Smooth muscle cell of the coronary artery (primary cell): ENCODE data around the gene LRCOL1. TPM values are rescaled to one million over a fixed set of nuclear protein-coding genes. Genes with fewer than 3 reads are reported as not detected.

ENCODE experiments used
- total RNA-seq: library from RNA; depleted of rRNA; stranded (reverse); fragments of >200 nt; gene quantifications from 2 replicates; pipeline ENCODE4 v1.2.3, GENCODE V29; 2014; ENCODE audit warnings: low replicate concordance

The LRCOL1 gene
- not detected in 2 replicates for total RNA-seq

GRCh38 chr12:132610051-132610759, at the start of gene LRCOL1:
Gene LRCOL1, minus strand, starts transcription at chr12:132610582. Its CDS starts 4,331 bp downstream, at chr12:132606251.

GRCh38 chr12:132618683-132619043, 8.3 kb upstream of the LRCOL1 start, which contains the start of gene P2RX2:
Gene P2RX2, plus strand, starts transcription at chr12:132618776. Its CDS starts 41 bp downstream, at chr12:132618817.

Other genes with a start within 250 kb of the LRCOL1 start
- gene FBRSL1, start 120.4 kb downstream of the LRCOL1 start, total RNA-seq: 0.47 and 1.4 TPM in 2 replicates
- not detected in 2 replicates for gene P2RX2, start 8.2 kb upstream of the LRCOL1 start, total RNA-seq
- gene POLE, start 76.8 kb upstream of the LRCOL1 start, total RNA-seq: 12.5 and 20.8 TPM in 2 replicates
- 15.3 and 18.6 TPM in 2 replicates for gene PXMP2, start 77.0 kb upstream of the LRCOL1 start, total RNA-seq
- gene PGAM5, start 100.3 kb upstream of the LRCOL1 start, total RNA-seq: 17.0 and 29.2 TPM in 2 replicates
- 59.5 and 110 TPM in 2 replicates for gene ANKLE2, start 151.2 kb upstream of the LRCOL1 start, total RNA-seq
- 145 and 157 TPM in 2 replicates for gene GOLGA3, start 218.3 kb upstream of the LRCOL1 start, total RNA-seq